Mesothelial cell of epicardium (in vitro differentiated cells): ENCODE results near the gene ERBB3. TPM values are rescaled to one million over a fixed set of nuclear protein-coding genes. Genes with fewer than 3 reads are reported as not detected.
A peak's percentile ranks its signal among the peaks of the same experiment; 100 is the strongest.

Experiments
- DNase-seq, 2 experiments: peaks; one replicate each; pipeline ENCODE4 v3.0.0; 2021; ENCODE audit warnings: low spot score in 2 of 2; ENCODE audit not compliant: unreplicated experiment in 2 of 2
- H3K27ac Mint-ChIP-seq: 2 replicates; pipeline ENCODE4 v1.8.0; 2021; ENCODE audit warnings: mixed read lengths
- H3K27me3 Mint-ChIP-seq: 2 replicates; pipeline ENCODE4 v1.8.0; 2021; ENCODE audit warnings: low read depth, mixed read lengths
- H3K36me3 Mint-ChIP-seq: 2 replicates; pipeline ENCODE4 v1.8.0; 2021; ENCODE audit warnings: mixed read lengths
- H3K4me1 Mint-ChIP-seq: 2 replicates; pipeline ENCODE4 v1.8.0; 2021; ENCODE audit warnings: mixed read lengths
- H3K4me3 Mint-ChIP-seq: 2 replicates; pipeline ENCODE4 v1.8.0; 2021; ENCODE audit warnings: mild to moderate bottlenecking, moderate library complexity, mixed read lengths
- H3K9me3 Mint-ChIP-seq: 2 replicates; pipeline ENCODE4 v1.8.0; 2021; ENCODE audit warnings: mixed read lengths
- CTCF ChIP-seq: fragments of 200-600 bp; sonication (generic); IDR thresholded peaks from one replicate; pipeline ENCODE4 v1.5.0; 2021; ENCODE audit warnings: antibody characterized with exemption; ENCODE audit not compliant: unreplicated experiment
- total RNA-seq: library from RNA; stranded (reverse); gene quantifications from 3 replicates; pipeline ENCODE4 v1.2.1, GENCODE V29; 2021

Gene ERBB3
- total RNA-seq, 1 donor from 2014 or later, result 58.2 TPM

- no peak for TF ChIP-seq CTCF
- Mint-ChIP-seq H3K4me1 (peaks cover 7% of the 10 kb centered on the region), H3K36me3 (peaks cover 41% of the 10 kb centered on the region), H3K4me3 (no peak overlapping the region), H3K9me3 (no peaks in the 10 kb centered on the region), H3K27ac (no peak overlapping the region), H3K27me3 (no peaks in the 10 kb centered on the region)
- DNase-seq, result no peak
Observed at GRCh38 chr12:56143217-56143616, 63.3 kb downstream of the ERBB3 start.

- Mint-ChIP-seq H3K27me3 (no peaks in the 10 kb centered on the region), H3K4me1 (peaks cover 7% of the 10 kb centered on the region), H3K27ac (no peak overlapping the region), H3K36me3 (peaks cover 35% of the 10 kb centered on the region), H3K4me3 (no peak overlapping the region), H3K9me3 (no peaks in the 10 kb centered on the region)
- DNase-seq, result no peak
- no peak for TF ChIP-seq CTCF
Observed at GRCh38 chr12:56143870-56144269, 63.9 kb downstream of the ERBB3 start.

DNA sequence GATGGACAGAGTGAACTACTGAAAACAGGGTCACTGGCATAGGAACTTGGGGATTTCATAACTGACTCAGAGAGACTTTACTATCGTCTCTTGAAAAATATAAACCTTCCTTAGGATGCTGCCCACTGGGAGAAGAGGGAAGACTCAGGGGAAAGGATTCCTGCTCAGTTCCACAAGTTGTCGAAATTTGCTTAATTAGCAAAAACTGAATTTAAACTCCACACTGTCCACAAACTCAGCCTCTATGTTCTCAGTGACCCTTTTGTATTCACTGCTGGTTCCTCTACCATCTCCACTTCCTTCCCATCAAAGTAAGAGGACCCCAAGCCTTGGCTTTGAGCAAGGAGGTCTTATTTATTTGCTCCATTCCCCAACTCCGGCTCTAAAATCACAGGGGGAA lies 65.3 kb downstream of the ERBB3 start:
- H3K9me3 Mint-ChIP-seq, result no peaks in the 10 kb centered on the region

DNA sequence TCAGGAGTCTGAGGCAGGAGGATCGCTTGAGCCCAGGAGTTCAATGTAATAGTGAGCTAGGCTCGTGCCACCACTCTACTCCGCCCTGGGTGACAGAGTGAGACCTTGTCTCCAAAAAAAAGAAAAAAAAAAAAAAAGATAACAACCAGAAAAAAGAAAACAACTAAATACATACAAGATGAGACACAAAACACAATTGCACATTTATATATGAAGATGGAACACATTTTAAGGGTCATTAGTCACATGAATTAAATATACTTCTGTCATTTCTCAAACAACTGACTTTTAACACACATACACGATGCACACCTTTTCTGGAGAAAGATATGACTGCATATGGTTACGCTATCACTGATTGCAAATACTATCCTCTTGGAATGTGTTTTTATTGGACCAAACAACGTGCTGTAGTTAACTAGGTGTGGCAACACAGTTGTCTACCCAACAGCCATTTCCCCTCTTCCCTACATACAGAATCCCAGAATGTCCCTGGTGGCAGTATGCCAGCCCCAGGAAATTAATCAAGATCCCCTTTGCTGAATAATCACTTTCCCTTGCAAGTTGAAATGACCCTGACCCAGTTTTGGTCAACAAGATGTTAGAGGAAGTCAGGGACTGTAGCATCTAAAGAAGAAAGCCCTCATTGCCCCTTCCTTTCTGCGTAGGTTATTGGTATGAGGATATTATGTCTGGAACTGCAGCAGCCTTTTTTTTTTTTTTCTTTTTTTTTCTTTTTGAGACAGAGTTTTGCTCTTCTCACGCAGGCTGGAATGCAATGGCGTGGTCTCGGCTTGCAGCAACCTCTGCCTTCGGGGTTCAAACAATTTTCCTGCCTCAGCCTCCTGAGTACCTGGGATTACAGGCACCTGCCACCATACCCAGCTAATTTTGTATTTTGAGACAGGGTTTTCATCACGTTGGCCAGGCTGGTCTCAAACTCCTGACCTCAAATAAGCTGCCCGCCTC lies 66.8 kb downstream of the ERBB3 start:
- no peak for TF ChIP-seq CTCF
- Mint-ChIP-seq H3K9me3 (no peaks in the 10 kb centered on the region), H3K27ac (peak overlapping the region; percentile 69), H3K4me3 (no peak overlapping the region), H3K4me1 (peaks cover 22% of the 10 kb centered on the region), H3K36me3 (peaks cover 17% of the 10 kb centered on the region), H3K27me3 (no peaks in the 10 kb centered on the region)
- no peak for DNase-seq

More for the DNA sequence above, 65.3 kb downstream of the ERBB3 start:
- H3K36me3 Mint-ChIP-seq, result peaks cover 28% of the 10 kb centered on the region
- H3K27me3 Mint-ChIP-seq, result no peaks in the 10 kb centered on the region
- H3K4me1 Mint-ChIP-seq, result peaks cover 9% of the 10 kb centered on the region
- no peak overlapping the region for H3K4me3 Mint-ChIP-seq
- no peak for DNase-seq
- TF ChIP-seq CTCF, result no peak
- H3K27ac Mint-ChIP-seq, result no peak overlapping the region

DNA sequence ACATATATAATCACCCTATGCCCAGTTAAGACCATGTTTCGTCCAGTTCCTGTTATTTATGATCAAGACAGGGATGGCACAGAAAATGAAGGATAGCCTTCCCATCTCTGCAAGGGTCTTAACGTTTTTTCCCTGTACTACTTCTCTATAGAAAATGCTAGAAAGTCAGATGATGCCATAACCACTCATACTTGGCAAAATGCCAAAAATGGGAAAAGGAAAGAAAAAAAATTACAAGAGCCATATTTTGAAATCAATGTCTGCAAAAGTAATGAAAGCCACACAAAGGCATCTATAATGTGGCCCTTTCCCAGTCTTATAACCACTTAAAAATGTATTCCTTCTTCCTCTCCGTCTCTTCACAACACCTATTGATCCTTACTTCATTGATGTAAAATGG lies 70.6 kb downstream of the ERBB3 start:
- Mint-ChIP-seq H3K9me3 (no peaks in the 10 kb centered on the region), H3K27me3 (no peaks in the 10 kb centered on the region), H3K4me1 (peaks cover 33% of the 10 kb centered on the region), H3K4me3 (peak overlapping the region; percentile 93), H3K36me3 (peaks cover 8% of the 10 kb centered on the region), H3K27ac (peak overlapping the region; percentile 94)
- no peak for TF ChIP-seq CTCF
- DNase-seq, result no peak
